GM12878 (cell line): ENCODE data around the gene LDHA. TPM values are rescaled to one million over a fixed set of nuclear protein-coding genes. Genes with fewer than 3 reads are reported as not detected.

Source experiments
- ATAC-seq: fragments of 200-7000 bp; cut with Tn5 transposase; 3 replicates; pipeline ENCODE4 v1.9.1; 2020; ENCODE audit warnings: mild to moderate bottlenecking, moderate library complexity
- BruUV-seq: library from RNA; stranded (reverse); fragments of 400-500 nt; replicated peaks from 2 replicates; lab custom pipeline; 2021; lab: Mats Ljungman, UMichigan
- CTCF ChIA-PET: fragments of 300-600 bp; sonication (Branson Sonifier 250); formaldehyde crosslinking; extraction: SDS; loops from one replicate; lab custom pipeline; 2021; ENCODE audit warnings: inconsistent platforms; lab: Yijun Ruan, JAX
- POLR2A ChIA-PET: fragments of 350-600 bp; formaldehyde crosslinking; extraction: SDS; loops from one replicate; lab custom pipeline; 2021; ENCODE audit warnings: inconsistent platforms; lab: Charles Lee
- RAD21 ChIA-PET: fragments of 300-600 bp; sonication (Branson Sonifier 250); formaldehyde crosslinking; loops from one replicate; lab custom pipeline; 2023; ENCODE audit warnings: antibody characterized with exemption; ENCODE audit not compliant: unreplicated experiment; lab: Charles Lee
- SMC1A ChIA-PET: fragments of 300-600 bp; sonication (Branson Sonifier 250); formaldehyde crosslinking; loops from one replicate; lab custom pipeline; 2023; ENCODE audit not compliant: unreplicated experiment, uncharacterized antibody; lab: Charles Lee
- DNase-seq: peaks from one replicate; pipeline ENCODE4 v3.0.0-alpha.2; 2011; ENCODE audit warnings: low read depth, low spot score
- FAIRE-seq: peaks from 3 replicates; lab custom pipeline; 2011; peaks lifted over from hg19 to GRCh38; lab: Jason Lieb, UNC
- H2AFZ ChIP-seq: 2 replicates; pipeline ENCODE4 v1.6.0; 2011; ENCODE audit warnings: low read depth, low read length, control low read depth; ENCODE audit not compliant: control insufficient read depth
- H3K27ac ChIP-seq: 2 replicates; pipeline ENCODE4 v1.5.1; 2011; ENCODE audit warnings: control low read depth; ENCODE audit not compliant: control insufficient read depth, insufficient read depth
- H3K27me3 ChIP-seq, 2 experiments: replicated peaks in 1 of 2; 2 replicates each; pipeline versions ENCODE4 v1.6.0 to v1.6.1; 2011; ENCODE audit warnings: low read length in 1 of 2; ENCODE audit not compliant: control insufficient read depth in 2 of 2, insufficient read depth in 2 of 2
- H3K36me3 ChIP-seq, 2 experiments: 2 replicates each; pipeline ENCODE4 v1.5.1; 2011; ENCODE audit warnings: low read length in 1 of 2; ENCODE audit not compliant: control insufficient read depth in 2 of 2, insufficient read depth in 2 of 2
- H3K4me1 ChIP-seq: 2 replicates; pipeline ENCODE4 v1.6.1; 2011; ENCODE audit warnings: mild to moderate bottlenecking, low read length, moderate library complexity, mixed read lengths; ENCODE audit not compliant: control insufficient read depth, insufficient read depth
- H3K4me2 ChIP-seq: 2 replicates; pipeline ENCODE4 v1.6.0; 2011; ENCODE audit warnings: control low read depth; ENCODE audit not compliant: control insufficient read depth, insufficient read depth
- H3K4me3 ChIP-seq: fragments of 200-600 bp; sonication (generic); 2 replicates; pipeline ENCODE4 v1.5.1; 2016
- H3K79me2 ChIP-seq: 2 replicates; pipeline ENCODE4 v1.6.0; 2011; ENCODE audit warnings: low read length; ENCODE audit not compliant: control insufficient read depth, insufficient read depth
- H3K9ac ChIP-seq: 2 replicates; pipeline ENCODE4 v1.8.0; 2011; ENCODE audit warnings: low read length, control low read depth, mixed read lengths; ENCODE audit not compliant: control insufficient read depth, insufficient read depth
- H3K9me3 ChIP-seq: replicated peaks from 3 replicates; pipeline ENCODE4 v1.5.1; 2011; ENCODE audit warnings: mild to moderate bottlenecking, low read length; ENCODE audit not compliant: control insufficient read depth, insufficient read depth
- H4K20me1 ChIP-seq: 2 replicates; pipeline ENCODE4 v1.6.0; 2011; ENCODE audit not compliant: control insufficient read depth, insufficient read depth
- ATF3 ChIP-seq: IDR thresholded peaks from 2 replicates; pipeline ENCODE4 v1.6.1; 2011; ENCODE audit warnings: low read depth, mild to moderate bottlenecking, low read length, moderate library complexity, borderline replicate concordance; ENCODE audit errors: extremely low read depth
- CBFB ChIP-seq: IDR thresholded peaks from 2 replicates; pipeline ENCODE4 v1.6.1; 2016; ENCODE audit warnings: antibody characterized with exemption, low read depth
- HCFC1 ChIP-seq: fragments of 150-350 bp; IDR thresholded peaks from 2 replicates; pipeline ENCODE4 v1.6.1; 2014; ENCODE audit warnings: low read length
- IKZF2 ChIP-seq, 2 experiments: fragments of 450-650 bp; IDR thresholded peaks; 2 replicates each; pipeline ENCODE4 v1.6.1; 2017; ENCODE audit warnings: mild to moderate bottlenecking in 2 of 2, moderate library complexity in 2 of 2
- MEF2A ChIP-seq: IDR thresholded peaks from 2 replicates; pipeline ENCODE4 v1.6.1; 2011; ENCODE audit warnings: low read depth, mild to moderate bottlenecking, low read length, moderate library complexity; ENCODE audit not compliant: insufficient read depth
- MTA2 ChIP-seq: fragments of 450-650 bp; IDR thresholded peaks from 2 replicates; pipeline ENCODE4 v1.6.1; 2016; ENCODE audit warnings: low read depth, mild to moderate bottlenecking, moderate library complexity
- NFYB ChIP-seq: IDR thresholded peaks from 2 replicates; pipeline ENCODE4 v1.6.1; 2011; ENCODE audit warnings: low read depth, mild to moderate bottlenecking, low read length, improper control_type of control experiment, moderate library complexity; ENCODE audit not compliant: insufficient read depth
- PAX8 ChIP-seq: fragments of 450-650 bp; IDR thresholded peaks from 2 replicates; pipeline ENCODE4 v1.6.1; 2017; ENCODE audit warnings: mild to moderate bottlenecking, moderate library complexity
- PKNOX1 ChIP-seq: fragments of 450-650 bp; IDR thresholded peaks from 2 replicates; pipeline ENCODE4 v1.6.1; 2016; ENCODE audit warnings: mild to moderate bottlenecking
- REST ChIP-seq: IDR thresholded peaks from 2 replicates; pipeline ENCODE4 v1.6.1; 2012; ENCODE audit warnings: mild to moderate bottlenecking, low read depth, low read length
- USF1 ChIP-seq: IDR thresholded peaks from 2 replicates; pipeline ENCODE4 v1.6.1; 2011; ENCODE audit warnings: borderline replicate concordance, low read depth, mild to moderate bottlenecking, moderate library complexity, mixed read lengths, low read length; ENCODE audit not compliant: insufficient read depth; ENCODE audit errors: extremely low read length
- ZZZ3 ChIP-seq: IDR thresholded peaks from 2 replicates; pipeline ENCODE4 v1.6.1; 2011; ENCODE audit warnings: low read depth; ENCODE audit not compliant: control insufficient read depth, insufficient read length
- WGBS: methylation state at CpG from one replicate; pipeline ENCODE4 v1.1.6; 2016; ENCODE audit warnings: low lambda C conversion rate; ENCODE audit not compliant: insufficient replicate concordance, insufficient coverage; ENCODE audit errors: missing lambda C conversion rate; 5-methylcytosine and 5-hydroxymethylcytosine counted together
- in situ Hi-C: fragments of 300-500 bp; cut with MboI; formaldehyde crosslinking; loops from 9 replicates; pipeline ENCODE4 v1.14.3; 2018; ENCODE audit warnings: mixed read lengths
- intact Hi-C: fragments of 100-400 bp; cut with micrococcal nuclease; formaldehyde crosslinking; loops from one replicate; pipeline ENCODE4 v1.14.2; 2022; ENCODE audit not compliant: unreplicated experiment
- polyA plus RNA-seq, 11 experiments: library from polyadenylated mRNA; depleted of rRNA in 4 of 11; unstranded in 6 of 11; stranded (reverse) in 5 of 11; fragments of >200 nt; fragmentation: Nextera tagmentation in 4 of 11; fragmentation: Illumina TruSeq in 1 of 11; extraction: Ambion mirVana in 4 of 11; extraction: Trizol in 1 of 11; gene quantifications; 1 replicate in 1 of 11; 2 replicates in 10 of 11; pipeline versions ENCODE4 v1.2.1 to v1.2.3, GENCODE V29; 2011 to 2016; ENCODE audit warnings: inconsistent platforms in 2 of 11, missing spikeins in 2 of 11, low read depth in 1 of 11
- total RNA-seq, 4 experiments: library from RNA; depleted of rRNA in 3 of 4; stranded (reverse); fragments of >200 nt in 3 of 4; fragmentation: Illumina TruSeq in 1 of 4; extraction: Trizol in 1 of 4; gene quantifications; 2 replicates each; pipeline versions ENCODE4 v1.2.1 to v1.2.3, GENCODE V29; 2013 to 2021

The LDHA gene
- total and polyA plus RNA-seq, 10 of the 15 experiments (the other 5 are each of a cell fraction or from before 2014, with no cell fraction given): 773 to 2,300 (median 1,367) TPM

- WGBS: 95% methylated on average over 2 of the region's 2 CpGs
- no peak overlapping the region for H3K9ac ChIP-seq
- no peaks in the 10 kb centered on the region for H3K27me3 ChIP-seq
- intact Hi-C loops: no loop called here
- H4K20me1 ChIP-seq: no peaks in the 10 kb centered on the region
- H3K4me3 ChIP-seq: no peak overlapping the region
- TF ChIP-seq REST (no peak), HCFC1 (no peak)
- no peaks in the 10 kb centered on the region for H3K4me1 ChIP-seq
- SMC1A ChIA-PET: no interaction called here
- no peaks in the 10 kb centered on the region for H3K9me3 ChIP-seq
- POLR2A ChIA-PET: no interaction called here
- H3K4me2 ChIP-seq: no peak overlapping the region
- FAIRE-seq (no peak), DNase-seq (no peak), ATAC-seq (no peak)
- no TSS peak for BruUV-seq
- H3K79me2 ChIP-seq: no peaks in the 10 kb centered on the region
- no peaks in the 10 kb centered on the region for H3K36me3 ChIP-seq
- no peak overlapping the region for H3K27ac ChIP-seq
- in situ Hi-C loops: no loop called here
- no peak overlapping the region for H2AFZ ChIP-seq
- RAD21 ChIA-PET: interaction anchor here (1.1 kb wide), 1 partner anchor 175 kb away, joined by 3 read pairs; no protein-coding TSS in a partner anchor
- CTCF ChIA-PET: interaction anchor here (0.6 kb wide), 1 partner anchor 257 kb away, joined by 3 read pairs; no protein-coding TSS in a partner anchor
Observed at GRCh38 chr11:18419040-18419439, 24.7 kb downstream of the LDHA start.

- ChIA-PET RAD21 (interaction anchor here (1.1 kb wide), 1 partner anchor 176 kb away, joined by 3 read pairs; no protein-coding TSS in a partner anchor), POLR2A (no interaction called here), SMC1A (no interaction called here), CTCF (no interaction called here)
- Histone ChIP-seq H3K36me3 (no peaks in the 10 kb centered on the region), H3K9me3 (no peaks in the 10 kb centered on the region), H2AFZ (no peak overlapping the region), H3K9ac (no peak overlapping the region), H4K20me1 (no peaks in the 10 kb centered on the region), H3K4me1 (no peaks in the 10 kb centered on the region), H3K4me3 (no peak overlapping the region), H3K4me2 (no peak overlapping the region), H3K79me2 (no peaks in the 10 kb centered on the region), H3K27ac (no peak overlapping the region), H3K27me3 (no peaks in the 10 kb centered on the region)
- ATAC-seq: no peak
- BruUV-seq: no TSS peak
- intact Hi-C loops: no loop called here
- no peak for DNase-seq
- 92% methylated on average over 2 of the region's 2 CpGs for WGBS
- no peak for FAIRE-seq
- in situ Hi-C loops: no loop called here
- TF ChIP-seq NFYB (no peak), IKZF2 (IDR thresholded peaks at IDR 0.05) (no peak), CBFB (no peak), MEF2A (no peak), MTA2 (no peak), PAX8 (no peak), PKNOX1 (no peak), ZZZ3 (no peak), ATF3 (no peak), USF1 (no peak)
Observed at GRCh38 chr11:18420067-18420466, 25.7 kb downstream of the LDHA start.
